Measurements from ENCODE around the gene S100P.
A peak's percentile ranks its signal among the peaks of the same experiment; 100 is the strongest.

S100P gene

GRCh38 chr4:6673660-6674499, 19.8 kb upstream of the S100P start:
- Histone ChIP-seq H2AFZ (ENCODE audit: low read length) (peak overlapping the region; percentile 95), H3K36me3 (ENCODE audit: insufficient read depth, low read length) (no peaks in the 10 kb centered on the region), H3K4me2 (ENCODE audit: low read depth, low read length, poor library complexity, severe bottlenecking) (peak overlapping the region; percentile 98), H3K9ac (ENCODE audit: low read depth, low read length, poor library complexity, severe bottlenecking) (peak overlapping the region; percentile 87), H3K9me2 (replicated peaks; ENCODE audit: low read depth, low read length) (no peaks in the 10 kb centered on the region), H4K20me1 (ENCODE audit: insufficient read depth, low read length, poor library complexity, severe bottlenecking) (peaks cover 34% of the 10 kb centered on the region), H3K27me3 (ENCODE audit: insufficient read depth, low read length, poor library complexity, severe bottlenecking) (no peaks in the 10 kb centered on the region), H3K4me1 (ENCODE audit: insufficient read depth, low read length, poor library complexity, severe bottlenecking) (peaks cover 32% of the 10 kb centered on the region), H3K9me3 (ENCODE audit: insufficient read depth, low read depth, low read length) (no peaks in the 10 kb centered on the region), H3K4me3 (ENCODE audit: low read length, poor library complexity, severe bottlenecking) (peak overlapping the region; percentile 91), H3F3A (ENCODE audit: low read depth) (no peaks in the 10 kb centered on the region), H3K79me2 (ENCODE audit: insufficient read depth, low read length) (peaks cover 44% of the 10 kb centered on the region)
- no peak for TF ChIP-seq EZH2phosphoT487 (IDR thresholded peaks at IDR 0.05; ENCODE audit: borderline replicate concordance)
- no peak for TF ChIP-seq CTCF (conservative IDR thresholded peaks at IDR 0.05; ENCODE audit: low read length)

- peaks cover 34% of the 10 kb centered on the region for H4K20me1 ChIP-seq (ENCODE audit: insufficient read depth, low read length, poor library complexity, severe bottlenecking)
- peak overlapping the region; percentile 98 for H3K4me2 ChIP-seq (ENCODE audit: low read depth, low read length, poor library complexity, severe bottlenecking)
- H3F3A ChIP-seq (ENCODE audit: low read depth) = no peaks in the 10 kb centered on the region
- peak overlapping the region; percentile 91 for H3K4me3 ChIP-seq (ENCODE audit: low read length, poor library complexity, severe bottlenecking)
- H3K9me3 ChIP-seq (ENCODE audit: insufficient read depth, low read depth, low read length) = no peaks in the 10 kb centered on the region
- peak overlapping the region; percentile 95; the same call in 1 of the 2 replicates for H2AFZ ChIP-seq (ENCODE audit: low read length)
- no peaks in the 10 kb centered on the region for H3K36me3 ChIP-seq (ENCODE audit: insufficient read depth, low read length)
- H3K79me2 ChIP-seq (ENCODE audit: insufficient read depth, low read length) = peaks cover 49% of the 10 kb centered on the region
- TF ChIP-seq EZH2phosphoT487 (IDR thresholded peaks at IDR 0.05; ENCODE audit: borderline replicate concordance) (no peak), CTCF (conservative IDR thresholded peaks at IDR 0.05; ENCODE audit: low read length) (peak; percentile 65)
- H3K27me3 ChIP-seq (ENCODE audit: insufficient read depth, low read length, poor library complexity, severe bottlenecking) = no peaks in the 10 kb centered on the region
- peak overlapping the region; percentile 87 for H3K9ac ChIP-seq (ENCODE audit: low read depth, low read length, poor library complexity, severe bottlenecking)
- H3K4me1 ChIP-seq (ENCODE audit: insufficient read depth, low read length, poor library complexity, severe bottlenecking) = peaks cover 32% of the 10 kb centered on the region
- no peaks in the 10 kb centered on the region for H3K9me2 ChIP-seq (replicated peaks; ENCODE audit: low read depth, low read length)
Observed at GRCh38 chr4:6674500-6675149, 19.1 kb upstream of the S100P start.

GRCh38 chr4:6676722-6677558, 16.7 kb upstream of the S100P start:
- Histone ChIP-seq H3F3A (ENCODE audit: low read depth) (no peaks in the 10 kb centered on the region), H3K4me3 (ENCODE audit: low read length, poor library complexity, severe bottlenecking) (peak overlapping the region; percentile 91), H2AFZ (ENCODE audit: low read length) (no peak overlapping the region), H3K9me2 (replicated peaks; ENCODE audit: low read depth, low read length) (no peaks in the 10 kb centered on the region), H3K27me3 (ENCODE audit: insufficient read depth, low read length, poor library complexity, severe bottlenecking) (no peaks in the 10 kb centered on the region), H3K4me1 (ENCODE audit: insufficient read depth, low read length, poor library complexity, severe bottlenecking) (peaks cover 32% of the 10 kb centered on the region), H3K9ac (ENCODE audit: low read depth, low read length, poor library complexity, severe bottlenecking) (peak overlapping the region; percentile 87), H3K4me2 (ENCODE audit: low read depth, low read length, poor library complexity, severe bottlenecking) (peak overlapping the region; percentile 98), H4K20me1 (ENCODE audit: insufficient read depth, low read length, poor library complexity, severe bottlenecking) (peaks cover 34% of the 10 kb centered on the region), H3K36me3 (ENCODE audit: insufficient read depth, low read length) (no peaks in the 10 kb centered on the region), H3K79me2 (ENCODE audit: insufficient read depth, low read length) (peaks cover 53% of the 10 kb centered on the region), H3K9me3 (ENCODE audit: insufficient read depth, low read depth, low read length) (no peaks in the 10 kb centered on the region)
- no peak for TF ChIP-seq EZH2phosphoT487 (IDR thresholded peaks at IDR 0.05; ENCODE audit: borderline replicate concordance)
- TF ChIP-seq CTCF (conservative IDR thresholded peaks at IDR 0.05; ENCODE audit: low read length) = no peak

Data from Loucy (cell line).